GM18499 (cell line): Measurements from ENCODE around the gene TVP23A.
"Not testable (repeated sequence)": the region's sequence is repeated elsewhere in the genome, so short reads cannot be mapped to it uniquely, and the experiment has no call there.

Experiments
- ATAC-seq: cut with Tn5 transposase; IDR thresholded peaks from one replicate; pipeline ENCODE4 v1.9.1; 2021; ENCODE audit warnings: moderate number of reproducible peaks; ENCODE audit not compliant: insufficient read depth, unreplicated experiment

TVP23A gene

GRCh38 chr16:10836174-10836853 is 17.7 kb upstream of the TVP23A start:
- no peak for ATAC-seq

- ATAC-seq, result no peak
These were observed 16.8 kb upstream of the TVP23A start for GRCh38 chr16:10835281-10835931.

GRCh38 chr16:10834766-10835165 is 16.2 kb upstream of the TVP23A start:
- ATAC-seq, result no peak

GRCh38 chr16:10834130-10834529 is 15.5 kb upstream of the TVP23A start:
- ATAC-seq, result no peak

GRCh38 chr16:10833271-10833670 is 14.7 kb upstream of the TVP23A start:
- no peak for ATAC-seq

GRCh38 chr16:10831894-10832886 is 13.6 kb upstream of the TVP23A start:
- no peak for ATAC-seq

GRCh38 chr16:10830240-10830639 is 11.6 kb upstream of the TVP23A start:
- not testable (repeated sequence) for ATAC-seq

- not testable (repeated sequence) for ATAC-seq
These were observed 10.9 kb upstream of the TVP23A start for GRCh38 chr16:10829390-10830098.

- no peak for ATAC-seq
These were observed 10.3 kb upstream of the TVP23A start for GRCh38 chr16:10828851-10829366.

- ATAC-seq, result no peak
These were observed 9.2 kb upstream of the TVP23A start for GRCh38 chr16:10827691-10828341.

GRCh38 chr16:10824111-10824893 is 5.7 kb upstream of the TVP23A start:
- no peak for ATAC-seq

GRCh38 chr16:10822702-10823101 is 4.1 kb upstream of the TVP23A start:
- no peak for ATAC-seq

- ATAC-seq, result no peak
These were observed 2.0 kb upstream of the TVP23A start for GRCh38 chr16:10820546-10820945.

GRCh38 chr16:10817514-10817913 is 1.1 kb downstream of the TVP23A start:
- no peak for ATAC-seq

- ATAC-seq, result no peak
These were observed 5.5 kb downstream of the TVP23A start for GRCh38 chr16:10813099-10813455.

- no peak for ATAC-seq
These were observed 6.1 kb downstream of the TVP23A start for GRCh38 chr16:10812312-10813098.

GRCh38 chr16:10809706-10810105 is 8.9 kb downstream of the TVP23A start:
- ATAC-seq, result no peak

GRCh38 chr16:10808850-10809249 is 9.7 kb downstream of the TVP23A start:
- ATAC-seq, result no peak
